Activated CD8-positive, alpha-beta T cell treated with anti-CD3 and anti-CD28 coated beads, Interleukin-2, amount 10 ng/mL, durations not matched to agents 7 days and 5 days (primary cell): ENCODE data around the gene PID1. TPM values are rescaled to one million over a fixed set of nuclear protein-coding genes. Genes with fewer than 3 reads are reported as not detected.

Source experiments
- ATAC-seq: fragments of 150-1000 bp; cut with Tn5 transposase; one replicate; pipeline ENCODE4 v1.10.0; 2021; ENCODE audit warnings: moderate library complexity
- CTCF ChIA-PET: fragments of 350-600 bp; sonication (Branson Sonifier 250); formaldehyde crosslinking; loops from one replicate; lab custom pipeline; 2021; ENCODE audit warnings: antibody characterized with exemption; lab: Charles Lee
- POLR2A ChIA-PET: fragments of 350-600 bp; sonication (Branson Sonifier 250); formaldehyde crosslinking; loops from one replicate; lab custom pipeline; 2021; ENCODE audit warnings: antibody characterized with exemption; lab: Charles Lee
- DNase-seq: peaks from one replicate; pipeline ENCODE4 v3.0.0-alpha.2; 2020
- H3K27ac Mint-ChIP-seq: one replicate; pipeline ENCODE4 v1.8.0; 2021; ENCODE audit warnings: mild to moderate bottlenecking, mixed read lengths
- H3K27me3 Mint-ChIP-seq: one replicate; pipeline ENCODE4 v1.8.0; 2021; ENCODE audit warnings: low read depth, mixed read lengths
- H3K36me3 Mint-ChIP-seq: one replicate; pipeline ENCODE4 v1.8.0; 2021; ENCODE audit warnings: low read depth, mixed read lengths
- H3K4me1 Mint-ChIP-seq: one replicate; pipeline ENCODE4 v1.8.0; 2021; ENCODE audit warnings: low read depth, mixed read lengths
- H3K4me3 Mint-ChIP-seq: one replicate; pipeline ENCODE4 v1.8.0; 2021; ENCODE audit warnings: mild to moderate bottlenecking, mixed read lengths
- H3K9me3 Mint-ChIP-seq: one replicate; pipeline ENCODE4 v1.8.0; 2022; ENCODE audit warnings: mixed read lengths; ENCODE audit not compliant: insufficient read depth
- total RNA-seq, 2 experiments: library from RNA; stranded (reverse); gene quantifications; one replicate each; pipeline ENCODE4 v1.2.3, GENCODE V29; 2021

The PID1 gene
- total RNA-seq, 2 experiments from 2014 or later = not detected

DNA sequence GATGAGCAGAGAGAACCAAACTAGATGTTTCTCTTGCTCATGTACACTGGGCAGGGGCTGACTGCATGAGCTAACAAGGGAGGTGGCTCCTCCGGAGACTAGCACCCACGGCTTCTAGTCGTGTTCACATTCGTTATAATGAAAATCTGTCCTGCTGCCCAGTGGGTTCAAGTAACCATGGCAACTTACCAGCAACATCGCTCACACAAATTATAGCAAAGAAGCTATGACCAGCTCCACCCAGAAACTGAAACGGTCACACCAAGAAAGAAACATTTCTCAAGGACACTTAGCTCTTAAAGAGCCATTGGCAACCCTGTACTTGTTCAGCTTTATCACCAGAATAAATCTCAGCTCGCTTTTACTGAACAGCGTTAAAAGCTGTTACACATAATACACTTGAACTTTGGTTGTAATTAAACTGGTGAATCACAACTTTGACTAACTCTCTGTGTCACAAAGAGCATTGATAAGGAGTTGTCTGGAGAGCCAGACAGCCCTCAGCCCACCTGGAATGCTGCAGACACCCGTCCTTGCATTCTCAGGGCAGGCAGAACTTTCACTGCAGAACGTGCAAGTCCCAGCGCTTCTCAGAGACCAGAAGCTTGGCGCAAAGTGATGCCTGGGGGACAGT, 141.2 kb downstream of the PID1 start:
- CTCF ChIA-PET = no interaction called here
- Mint-ChIP-seq H3K27ac (no peak overlapping the region), H3K9me3 (peaks cover 4% of the 10 kb centered on the region), H3K36me3 (no peaks in the 10 kb centered on the region), H3K27me3 (no peaks in the 10 kb centered on the region), H3K4me1 (no peaks in the 10 kb centered on the region), H3K4me3 (no peak overlapping the region)
- ATAC-seq (no peak), DNase-seq (no peak)
- POLR2A ChIA-PET = no interaction called here

GRCh38 chr2:229127471-229127870, 143.6 kb downstream of the PID1 start:
- ChIA-PET CTCF (no interaction called here), POLR2A (no interaction called here)
- Mint-ChIP-seq H3K9me3 (peaks cover 8% of the 10 kb centered on the region), H3K27ac (no peak overlapping the region), H3K27me3 (no peaks in the 10 kb centered on the region), H3K4me1 (no peaks in the 10 kb centered on the region), H3K36me3 (no peaks in the 10 kb centered on the region), H3K4me3 (no peak overlapping the region)
- DNase-seq = no peak
- ATAC-seq = no peak

DNA sequence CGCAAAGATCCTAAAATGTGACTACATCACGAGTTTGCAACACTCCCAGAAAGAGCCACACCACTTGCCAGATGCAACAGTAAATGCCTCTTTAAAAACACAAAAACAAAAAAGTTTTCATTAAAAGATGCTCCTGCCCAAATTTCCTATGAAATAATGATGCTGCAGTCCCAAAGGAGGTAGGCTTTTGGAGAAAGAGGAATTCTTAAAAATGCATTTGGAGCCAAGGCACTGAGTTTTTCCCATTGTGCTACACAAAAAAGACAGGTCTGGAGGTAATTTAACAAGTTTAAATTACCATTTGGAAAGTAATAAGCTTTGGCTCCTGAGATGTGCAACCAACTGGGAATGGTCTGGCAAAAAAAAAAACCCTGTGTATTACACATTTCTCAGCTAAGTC, 145.0 kb downstream of the PID1 start:
- CTCF ChIA-PET = no interaction called here
- Mint-ChIP-seq H3K36me3 (no peaks in the 10 kb centered on the region), H3K4me1 (no peaks in the 10 kb centered on the region), H3K4me3 (no peak overlapping the region), H3K27ac (no peak overlapping the region), H3K27me3 (no peaks in the 10 kb centered on the region), H3K9me3 (peaks cover 8% of the 10 kb centered on the region)
- POLR2A ChIA-PET = no interaction called here
- ATAC-seq = no peak
- no peak for DNase-seq

DNA sequence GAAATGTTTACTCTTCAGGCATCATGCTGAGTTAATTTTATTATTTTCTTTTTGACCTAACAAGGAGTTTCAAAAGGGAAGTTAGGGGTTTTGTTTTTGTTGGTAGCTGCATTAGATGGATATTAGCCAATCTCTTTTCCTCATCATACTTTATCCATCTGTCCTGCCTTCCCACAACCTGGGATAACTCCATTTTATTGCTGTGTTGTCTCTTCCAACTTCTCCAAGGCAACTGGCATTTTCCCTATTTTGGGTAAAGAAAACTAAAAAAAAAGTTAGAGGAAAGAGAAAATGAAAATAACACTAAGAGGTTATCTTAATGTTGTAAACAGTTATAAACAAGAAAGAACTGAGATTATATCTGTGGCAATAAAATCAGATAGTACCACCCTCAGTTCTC, 147.0 kb downstream of the PID1 start:
- H3K27ac Mint-ChIP-seq = no peak overlapping the region
- CTCF ChIA-PET = no interaction called here

GRCh38 chr2:229118927-229119326, 152.2 kb downstream of the PID1 start:
- Mint-ChIP-seq H3K36me3 (no peaks in the 10 kb centered on the region), H3K9me3 (peaks cover 4% of the 10 kb centered on the region), H3K4me1 (no peaks in the 10 kb centered on the region), H3K4me3 (no peak overlapping the region), H3K27ac (no peak overlapping the region), H3K27me3 (no peaks in the 10 kb centered on the region)
- no peak for DNase-seq
- no peak for ATAC-seq
- ChIA-PET CTCF (no interaction called here), POLR2A (no interaction called here)

More for the DNA sequence above, 147.0 kb downstream of the PID1 start:
- Mint-ChIP-seq H3K27me3 (no peaks in the 10 kb centered on the region), H3K36me3 (no peaks in the 10 kb centered on the region), H3K4me1 (no peaks in the 10 kb centered on the region), H3K9me3 (peaks cover 8% of the 10 kb centered on the region), H3K4me3 (no peak overlapping the region)
- no peak for DNase-seq
- POLR2A ChIA-PET = no interaction called here
- ATAC-seq = no peak

DNA sequence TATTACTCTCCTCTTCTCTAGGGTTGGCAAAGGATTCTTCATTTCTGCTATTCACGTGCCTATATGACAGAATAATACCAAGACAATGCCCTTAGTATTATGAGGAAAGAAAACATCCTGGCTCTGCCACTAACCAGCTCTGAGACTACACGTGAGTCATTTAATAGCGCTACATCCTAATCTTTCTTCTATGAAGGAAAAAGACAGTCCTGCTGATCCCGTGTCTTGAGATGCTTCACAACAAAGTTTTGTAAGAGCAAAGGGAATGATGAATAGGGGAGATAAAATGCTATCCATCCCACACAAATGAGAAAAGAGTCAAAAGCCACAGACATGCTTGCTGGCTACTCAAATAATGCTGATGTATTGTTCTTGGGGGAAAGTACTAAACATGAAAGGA, 152.8 kb downstream of the PID1 start:
- ChIA-PET POLR2A (no interaction called here), CTCF (interaction anchor here (0.9 kb wide), 1 partner anchor 46 kb away, joined by 3 read pairs; no protein-coding TSS in a partner anchor)
- Mint-ChIP-seq H3K4me3 (no peak overlapping the region), H3K4me1 (no peaks in the 10 kb centered on the region), H3K27ac (no peak overlapping the region), H3K36me3 (no peaks in the 10 kb centered on the region), H3K27me3 (no peaks in the 10 kb centered on the region), H3K9me3 (no peaks in the 10 kb centered on the region)
- ATAC-seq = no peak
- DNase-seq = no peak

- ATAC-seq (no peak), DNase-seq (no peak)
- Mint-ChIP-seq H3K36me3 (no peaks in the 10 kb centered on the region), H3K27me3 (no peaks in the 10 kb centered on the region), H3K4me1 (no peaks in the 10 kb centered on the region), H3K27ac (no peak overlapping the region), H3K9me3 (no peaks in the 10 kb centered on the region), H3K4me3 (no peak overlapping the region)
- ChIA-PET CTCF (no interaction called here), POLR2A (no interaction called here)
These were observed 159.3 kb downstream of the PID1 start for GRCh38 chr2:229111744-229112143.

- DNase-seq (no peak), ATAC-seq (no peak)
- Mint-ChIP-seq H3K4me3 (no peak overlapping the region), H3K9me3 (no peaks in the 10 kb centered on the region), H3K4me1 (no peaks in the 10 kb centered on the region), H3K36me3 (no peaks in the 10 kb centered on the region), H3K27ac (no peak overlapping the region), H3K27me3 (no peaks in the 10 kb centered on the region)
- POLR2A ChIA-PET = no interaction called here
- CTCF ChIA-PET = no interaction called here
These were observed 161.9 kb downstream of the PID1 start for GRCh38 chr2:229109195-229109594.

- CTCF ChIA-PET = no interaction called here
- Mint-ChIP-seq H3K27me3 (no peaks in the 10 kb centered on the region), H3K9me3 (no peaks in the 10 kb centered on the region), H3K4me1 (no peaks in the 10 kb centered on the region), H3K27ac (no peak overlapping the region), H3K36me3 (no peaks in the 10 kb centered on the region), H3K4me3 (no peak overlapping the region)
- ATAC-seq (no peak), DNase-seq (no peak)
- POLR2A ChIA-PET = no interaction called here
These were observed 163.5 kb downstream of the PID1 start for GRCh38 chr2:229107601-229108000.

- Mint-ChIP-seq H3K36me3 (no peaks in the 10 kb centered on the region), H3K27ac (no peak overlapping the region), H3K4me1 (no peaks in the 10 kb centered on the region), H3K27me3 (no peaks in the 10 kb centered on the region), H3K9me3 (no peaks in the 10 kb centered on the region), H3K4me3 (no peak overlapping the region)
- DNase-seq (no peak), ATAC-seq (no peak)
- POLR2A ChIA-PET = no interaction called here
- CTCF ChIA-PET = no interaction called here
These were observed 166.1 kb downstream of the PID1 start for GRCh38 chr2:229104974-229105387.

GRCh38 chr2:229104025-229104424, 167.1 kb downstream of the PID1 start:
- H3K4me1 Mint-ChIP-seq = no peaks in the 10 kb centered on the region
- H3K9me3 Mint-ChIP-seq = no peaks in the 10 kb centered on the region
- ChIA-PET CTCF (no interaction called here), POLR2A (no interaction called here)
- H3K4me3 Mint-ChIP-seq = no peak overlapping the region
- H3K27ac Mint-ChIP-seq = no peak overlapping the region
- no peaks in the 10 kb centered on the region for H3K36me3 Mint-ChIP-seq
- no peaks in the 10 kb centered on the region for H3K27me3 Mint-ChIP-seq
- no peak for ATAC-seq
- no peak for DNase-seq

DNA sequence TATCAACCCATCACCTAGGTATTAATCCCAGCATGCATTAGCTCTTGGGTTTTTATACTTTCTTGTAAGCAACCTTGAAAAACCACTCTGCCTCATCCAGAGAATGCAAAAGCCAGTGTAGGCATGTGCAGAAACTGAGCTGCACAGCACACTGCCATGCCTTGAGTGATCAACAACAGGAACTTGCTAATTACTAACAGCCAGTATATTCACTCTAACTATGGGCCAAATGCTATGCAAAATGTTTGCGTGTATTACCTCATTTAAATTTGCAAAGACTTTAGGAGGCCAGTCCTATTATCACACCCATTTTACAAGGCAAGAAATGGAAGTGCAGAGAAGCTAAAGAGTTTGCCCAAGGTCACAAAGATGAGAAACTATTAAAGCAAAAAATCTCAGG, 169.8 kb downstream of the PID1 start:
- CTCF ChIA-PET = no interaction called here
- H3K27ac Mint-ChIP-seq = no peak overlapping the region
- H3K9me3 Mint-ChIP-seq = no peaks in the 10 kb centered on the region
- ATAC-seq (no peak), DNase-seq (no peak)
- no peak overlapping the region for H3K4me3 Mint-ChIP-seq
- POLR2A ChIA-PET = no interaction called here
- H3K4me1 Mint-ChIP-seq = no peaks in the 10 kb centered on the region
- H3K36me3 Mint-ChIP-seq = no peaks in the 10 kb centered on the region
- no peaks in the 10 kb centered on the region for H3K27me3 Mint-ChIP-seq

GRCh38 chr2:229099231-229099630, 171.9 kb downstream of the PID1 start:
- H3K27me3 Mint-ChIP-seq = no peaks in the 10 kb centered on the region
- POLR2A ChIA-PET = no interaction called here
- H3K27ac Mint-ChIP-seq = no peak overlapping the region
- DNase-seq (no peak), ATAC-seq (no peak)
- H3K9me3 Mint-ChIP-seq = no peaks in the 10 kb centered on the region
- H3K4me1 Mint-ChIP-seq = no peaks in the 10 kb centered on the region
- CTCF ChIA-PET = no interaction called here
- no peaks in the 10 kb centered on the region for H3K36me3 Mint-ChIP-seq
- no peak overlapping the region for H3K4me3 Mint-ChIP-seq
